SIG-M5 treated with dmso at 0.1 percent for 504 hours (cell line): ENCODE data around the gene SIPA1L2.

Source experiments
- DNase-seq: peaks from one replicate; lab custom pipeline; 2025; ENCODE audit not compliant: unreplicated experiment; lab: John Stamatoyannopoulos, UW

The SIPA1L2 gene

DNA sequence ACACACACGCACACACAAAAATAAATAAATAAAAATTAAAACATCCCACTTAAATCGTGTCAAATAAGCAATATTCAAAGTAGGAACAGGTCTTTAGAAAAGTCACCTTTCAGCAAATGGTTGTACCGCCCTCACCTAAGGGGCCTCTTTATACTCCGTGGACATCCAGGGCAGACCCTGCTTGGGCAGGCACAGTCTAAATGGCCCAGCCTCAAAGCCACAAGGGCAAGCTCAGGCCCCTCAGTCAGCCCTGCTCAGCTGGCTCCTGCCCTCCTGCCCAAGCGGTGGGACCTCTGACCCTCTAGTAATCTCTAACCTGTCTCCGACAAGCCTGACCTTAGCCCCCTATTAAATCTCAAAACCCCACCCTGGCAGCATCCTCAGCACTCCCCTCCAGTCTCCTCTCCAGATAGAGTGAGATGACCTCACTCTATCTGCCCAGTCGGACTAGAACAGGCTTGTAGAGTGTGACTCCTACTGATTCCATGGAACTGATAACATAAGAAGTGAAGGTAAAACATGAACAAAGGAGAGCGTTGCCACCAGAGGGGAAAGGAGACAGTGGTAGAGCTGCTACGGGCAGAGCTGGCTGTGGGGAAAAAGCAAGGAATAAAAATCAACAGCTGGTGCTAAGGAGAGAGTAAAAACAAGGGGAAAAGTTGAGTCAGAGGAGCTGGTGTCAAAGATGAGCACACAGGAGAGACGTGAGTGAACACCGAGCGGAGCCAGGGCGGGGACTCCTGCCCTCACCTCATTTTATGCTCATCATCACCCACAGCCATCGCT lies 36.0 kb downstream of the SIPA1L2 start:
- no peak for DNase-seq

DNA sequence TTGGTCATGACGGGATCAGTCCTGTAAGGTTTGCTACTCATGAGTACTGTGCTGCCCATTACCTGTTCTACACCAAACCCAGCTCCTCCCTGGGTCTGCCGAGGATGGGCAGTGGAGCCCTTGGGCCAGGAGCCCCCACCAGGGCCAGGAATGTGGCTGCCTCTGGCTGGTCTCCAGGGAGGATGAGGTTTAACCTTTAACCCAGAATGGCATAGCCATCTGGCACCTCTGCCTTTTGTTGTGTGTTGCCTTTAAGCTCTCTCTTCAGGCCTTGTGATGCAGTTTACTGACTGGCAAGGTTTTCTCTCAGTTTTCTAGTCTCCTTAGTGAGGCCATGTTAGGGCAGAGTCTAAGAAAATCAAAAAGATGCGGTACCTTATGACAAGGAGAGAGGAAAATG lies 38.6 kb downstream of the SIPA1L2 start:
- DNase-seq = no peak

- DNase-seq = peak; percentile 55
Observed at GRCh38 chr1:232590744-232591082, 39.2 kb downstream of the SIPA1L2 start.

- DNase-seq = peak; percentile 57
Observed at GRCh38 chr1:232589812-232590743, 39.9 kb downstream of the SIPA1L2 start.

- DNase-seq = no peak
Observed at GRCh38 chr1:232589111-232589811, 40.7 kb downstream of the SIPA1L2 start.

DNA sequence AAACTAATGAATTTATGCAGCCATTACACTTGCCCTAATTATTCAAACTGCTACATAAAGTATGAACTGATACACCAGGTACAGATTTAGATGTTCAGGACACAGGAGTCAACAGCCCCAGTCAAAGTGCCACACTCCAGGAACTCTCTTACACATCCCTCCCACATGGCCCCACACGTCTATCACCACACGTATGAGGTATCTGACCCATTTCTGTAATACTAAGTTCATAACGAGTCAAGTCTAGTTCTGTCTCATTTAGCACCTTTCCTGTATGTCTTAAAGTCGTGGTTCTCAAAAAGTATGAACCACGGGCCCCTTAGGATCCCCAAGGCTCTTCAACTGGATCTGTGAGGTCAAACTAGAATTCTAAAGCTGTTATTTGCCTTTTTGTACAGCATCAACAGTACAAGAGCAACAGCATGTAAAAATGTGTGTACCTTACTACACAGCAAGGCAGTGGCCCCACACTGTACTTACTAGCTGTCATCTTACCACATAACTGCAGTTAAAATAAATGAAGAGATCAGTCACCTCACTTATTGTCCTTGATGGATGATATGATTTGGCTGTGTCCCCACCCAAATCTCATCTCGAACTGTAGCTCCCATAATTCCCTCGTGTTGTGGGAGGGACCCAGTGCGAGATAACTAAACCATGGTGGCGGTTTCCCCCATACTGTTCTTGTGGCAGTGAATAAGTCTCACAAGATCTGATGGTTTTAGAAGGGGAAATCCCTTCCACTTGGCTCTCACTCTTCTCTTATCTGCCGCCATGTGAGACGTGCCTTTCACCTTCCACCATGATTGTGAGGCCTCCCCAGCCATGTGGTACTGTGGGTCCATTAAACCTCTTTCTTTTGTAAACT lies 42.6 kb downstream of the SIPA1L2 start:
- DNase-seq = no peak

DNA sequence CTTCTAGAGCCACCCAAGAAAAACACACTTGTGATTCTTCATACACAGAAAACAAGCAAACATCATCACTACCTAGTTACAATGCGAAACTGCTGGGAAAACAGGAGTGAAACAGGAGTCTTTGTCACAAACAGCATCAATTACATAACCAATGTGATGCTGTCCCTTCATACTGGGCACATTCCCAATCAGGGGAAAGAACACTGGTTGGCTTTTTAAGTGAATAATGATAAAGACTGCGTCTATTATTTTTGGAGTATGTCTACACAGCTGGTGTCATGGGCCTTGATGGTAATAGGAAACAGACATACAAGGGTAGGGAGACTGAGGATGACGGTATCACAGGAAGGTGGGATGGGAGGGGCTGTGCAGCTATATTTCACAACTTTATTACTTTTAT lies 43.3 kb downstream of the SIPA1L2 start:
- no peak for DNase-seq

DNA sequence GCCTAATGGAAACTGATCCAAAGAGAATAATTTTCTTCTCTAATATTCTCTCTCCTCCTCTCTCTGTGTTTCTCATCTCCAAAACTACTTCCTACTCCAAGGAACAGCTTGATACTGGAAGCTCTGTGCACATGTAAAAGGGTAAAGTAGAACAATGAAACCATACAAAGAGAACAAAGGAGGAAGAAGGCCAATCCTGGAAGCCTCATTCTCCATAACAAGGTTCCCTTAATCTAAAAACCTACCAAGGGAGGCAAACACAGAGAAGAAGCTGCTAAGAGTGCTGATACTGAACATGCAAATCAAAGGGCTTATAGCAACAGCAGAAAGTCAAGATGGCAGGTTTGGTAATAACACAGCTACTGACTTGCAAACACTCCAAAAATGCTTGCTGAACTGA lies 44.4 kb downstream of the SIPA1L2 start:
- no peak for DNase-seq

DNA sequence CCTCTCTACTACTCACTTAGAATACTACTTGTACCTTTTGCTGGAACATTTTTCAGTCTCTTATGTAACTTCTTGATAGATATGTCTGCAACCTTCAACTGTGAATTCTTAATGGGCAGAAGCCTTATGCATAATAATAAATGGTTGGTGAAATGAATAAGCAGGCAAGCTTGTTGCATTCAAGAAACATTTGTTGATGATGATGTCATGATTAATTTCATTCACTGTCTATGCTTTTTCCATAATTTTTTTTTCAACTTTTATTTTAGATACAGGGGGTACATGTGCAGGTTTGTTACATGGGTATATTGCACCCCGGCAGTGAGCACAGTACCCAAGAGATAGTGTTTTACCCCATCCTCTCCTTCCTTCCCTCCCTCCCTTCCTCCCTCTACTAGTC lies 48.0 kb downstream of the SIPA1L2 start:
- DNase-seq = no peak
